GM23338 (cell line): ENCODE data around the gene ANGPTL2. TPM values are rescaled to one million over a fixed set of nuclear protein-coding genes. Genes with fewer than 3 reads are reported as not detected.

Experiments
- ATAC-seq: fragments of 200-7000 bp; cut with Tn5 transposase; 3 replicates; pipeline ENCODE4 v1.9.1; 2020
- DNase-seq: peaks from one replicate; pipeline ENCODE4 v3.0.0-alpha.2; 2015; ENCODE audit warnings: low spot score
- H2AFZ ChIP-seq: fragments of 200-600 bp; sonication (generic); 2 replicates; pipeline ENCODE4 v1.8.0; 2016; ENCODE audit warnings: antibody characterized with exemption, mild to moderate bottlenecking, moderate library complexity
- H3F3A ChIP-seq: fragments of 200-600 bp; sonication (generic); replicated peaks from 2 replicates; pipeline ENCODE4 v1.8.0; 2017; ENCODE audit warnings: antibody characterized with exemption, mixed run types, low read depth
- H3K27ac ChIP-seq: fragments of 200-600 bp; sonication (generic); 2 replicates; pipeline ENCODE4 v1.6.1; 2016; ENCODE audit warnings: low read depth
- H3K27me3 ChIP-seq: fragments of 200-600 bp; sonication (generic); 2 replicates; pipeline ENCODE4 v1.8.0; 2016; ENCODE audit warnings: mild to moderate bottlenecking, mixed run types, moderate library complexity; ENCODE audit not compliant: insufficient read depth
- H3K36me3 ChIP-seq: fragments of 200-600 bp; sonication (generic); 2 replicates; pipeline ENCODE4 v1.8.0; 2016; ENCODE audit warnings: mild to moderate bottlenecking; ENCODE audit not compliant: insufficient read depth
- H3K4me1 ChIP-seq: fragments of 200-600 bp; sonication (generic); 2 replicates; pipeline ENCODE4 v1.8.0; 2016; ENCODE audit warnings: mild to moderate bottlenecking, moderate library complexity; ENCODE audit not compliant: insufficient read depth
- H3K4me2 ChIP-seq: fragments of 200-600 bp; sonication (generic); 2 replicates; pipeline ENCODE4 v1.7.1; 2017; ENCODE audit warnings: mixed run types
- H3K4me3 ChIP-seq: fragments of 200-600 bp; sonication (generic); 2 replicates; pipeline ENCODE4 v1.6.1; 2016; ENCODE audit warnings: mixed run types
- H3K79me2 ChIP-seq: fragments of 200-600 bp; sonication (generic); replicated peaks from 2 replicates; pipeline ENCODE4 v1.8.0; 2017; ENCODE audit warnings: mild to moderate bottlenecking; ENCODE audit not compliant: insufficient read depth
- H3K9me2 ChIP-seq: fragments of 200-600 bp; sonication (generic); 2 replicates; pipeline ENCODE4 v1.8.0; 2017; ENCODE audit not compliant: insufficient read depth
- H4K20me1 ChIP-seq: fragments of 200-600 bp; sonication (generic); replicated peaks from 2 replicates; pipeline ENCODE4 v1.8.0; 2017; ENCODE audit warnings: mild to moderate bottlenecking; ENCODE audit not compliant: insufficient read depth
- H3K27ac Mint-ChIP-seq: 2 replicates; pipeline ENCODE4 v1.8.0; 2020; ENCODE audit warnings: inconsistent platforms, mild to moderate bottlenecking, moderate library complexity, mixed read lengths
- H3K27me3 Mint-ChIP-seq: 3 replicates; pipeline ENCODE4 v1.8.0; 2022; ENCODE audit warnings: low read depth, mild to moderate bottlenecking, moderate library complexity, mixed read lengths, inconsistent platforms; ENCODE audit not compliant: insufficient read depth, poor library complexity
- H3K36me3 Mint-ChIP-seq: 3 replicates; pipeline ENCODE4 v1.8.0; 2021; ENCODE audit warnings: low read depth, mild to moderate bottlenecking, inconsistent platforms, moderate library complexity, mixed read lengths
- H3K4me1 Mint-ChIP-seq: 3 replicates; pipeline ENCODE4 v1.8.0; 2020; ENCODE audit warnings: mild to moderate bottlenecking, inconsistent platforms, mixed read lengths
- H3K4me3 Mint-ChIP-seq: 3 replicates; pipeline ENCODE4 v1.8.0; 2021; ENCODE audit warnings: moderate library complexity, mild to moderate bottlenecking, inconsistent platforms, mixed read lengths
- H3K9me3 Mint-ChIP-seq: 3 replicates; pipeline ENCODE4 v1.8.0; 2020; ENCODE audit warnings: moderate library complexity, mild to moderate bottlenecking, inconsistent platforms, mixed read lengths
- CREB1 ChIP-seq: fragments of 250-450 bp; sonication (Bioruptor Pico); IDR thresholded peaks from 2 replicates; pipeline ENCODE4 v1.5.0; 2020; ENCODE audit warnings: low read depth, mild to moderate bottlenecking, moderate library complexity
- JUNB ChIP-seq: IDR thresholded peaks from one replicate; pipeline ENCODE4 v1.6.1; 2016; ENCODE audit warnings: antibody characterized with exemption; ENCODE audit not compliant: unreplicated experiment
- NANOG ChIP-seq: IDR thresholded peaks from 2 replicates; pipeline ENCODE4 v1.6.1; 2016; ENCODE audit warnings: antibody characterized with exemption, borderline replicate concordance
- POLR2AphosphoS5 ChIP-seq: IDR thresholded peaks from 2 replicates; pipeline ENCODE4 v1.6.1; 2016; ENCODE audit warnings: antibody characterized with exemption, low read depth
- STAT1 ChIP-seq: IDR thresholded peaks from one replicate; pipeline ENCODE4 v1.6.1; 2016; ENCODE audit warnings: antibody characterized with exemption; ENCODE audit not compliant: unreplicated experiment
- ZNF331 ChIP-seq: fragments of 250-450 bp; sonication (Bioruptor Pico); IDR thresholded peaks from 2 replicates; pipeline ENCODE4 v1.5.0; 2020; ENCODE audit warnings: low read depth, mild to moderate bottlenecking, moderate library complexity
- polyA plus RNA-seq: library from polyadenylated mRNA; unstranded; fragments of >200 nt; fragmentation: Nextera tagmentation; extraction: Ambion mirVana; gene quantifications from 2 replicates; pipeline ENCODE4 v1.2.1, GENCODE V29; 2016
- total RNA-seq: library from RNA; depleted of rRNA; stranded (reverse); fragments of >200 nt; shearing (Covaris generic); gene quantifications from 2 replicates; pipeline ENCODE4 v1.2.3, GENCODE V29; 2014
- TF ChIP-seq, protein P1 (sequence below): IDR thresholded peaks from 2 replicates; pipeline ENCODE4 v1.6.1; 2016; ENCODE audit warnings: antibody characterized with exemption
- TF ChIP-seq, protein P2 (sequence below): fragments of 250-450 bp; sonication (Bioruptor Pico); IDR thresholded peaks from 2 replicates; pipeline ENCODE4 v1.5.0; 2020; ENCODE audit warnings: mild to moderate bottlenecking, moderate library complexity
- TF ChIP-seq, protein P3 (sequence below): IDR thresholded peaks from one replicate; pipeline ENCODE4 v1.6.1; 2018; ENCODE audit warnings: antibody characterized with exemption; ENCODE audit not compliant: unreplicated experiment
- TF ChIP-seq, protein P4 (sequence below), 2 experiments: fragments of 200-600 bp in 1 of 2; sonication (generic) in 1 of 2; conservative IDR thresholded peaks; 2 replicates each; pipeline versions ENCODE4 v1.5.1 to v1.6.1; 2016 to 2017; ENCODE audit warnings: antibody characterized with exemption in 2 of 2, low read depth in 2 of 2, mild to moderate bottlenecking in 2 of 2, moderate library complexity in 1 of 2

The ANGPTL2 gene
- total and polyA plus RNA-seq, 2 experiments from 2014 or later: 2.9 to 5.2 TPM

DNA sequence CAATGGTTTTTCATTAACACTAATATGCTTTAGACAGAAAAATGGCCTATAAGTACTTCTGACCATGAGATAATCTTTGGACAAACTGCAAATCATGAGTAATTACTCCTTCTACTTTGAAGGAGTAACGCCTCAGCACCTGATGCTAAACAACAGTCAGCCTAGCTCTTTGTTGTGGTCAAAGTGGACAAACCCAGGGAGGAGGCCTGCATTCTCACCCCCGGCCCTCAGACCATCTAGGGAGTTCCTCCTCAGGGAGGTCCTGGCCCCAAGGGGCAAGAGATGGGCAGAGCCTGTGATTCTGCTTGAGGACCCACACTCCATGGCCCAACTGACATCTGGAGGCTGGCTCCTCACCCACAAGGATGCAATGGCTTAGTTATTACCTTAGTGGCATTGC, 48.2 kb upstream of the ANGPTL2 start:
- Histone ChIP-seq H3K27me3 (no peaks in the 10 kb centered on the region), H3K4me3 (no peak overlapping the region), H3K9me2 (0 out of 2 replicates have a peak, but pooled peaks cover 6% of the 10 kb centered on the region), H3K27ac (no peak overlapping the region), H3K79me2 (no peaks in the 10 kb centered on the region), H4K20me1 (no peaks in the 10 kb centered on the region; the same call in 1 of the 2 replicates), H3K4me2 (no peak overlapping the region), H3K36me3 (no peaks in the 10 kb centered on the region), H2AFZ (no peak overlapping the region), H3K4me1 (no peaks in the 10 kb centered on the region), H3F3A (no peaks in the 10 kb centered on the region)
- H3K4me3 Mint-ChIP-seq: no peak overlapping the region
- H3K27ac Mint-ChIP-seq: no peak overlapping the region
- no peaks in the 10 kb centered on the region for H3K9me3 Mint-ChIP-seq
- DNase-seq: no peak
- peaks cover 4% of the 10 kb centered on the region for H3K27me3 Mint-ChIP-seq
- H3K36me3 Mint-ChIP-seq: no peaks in the 10 kb centered on the region; the same call in 2 of the 3 replicates
- no peak for ATAC-seq
- peaks cover 6% of the 10 kb centered on the region for H3K4me1 Mint-ChIP-seq
- TF ChIP-seq, protein P1, sequence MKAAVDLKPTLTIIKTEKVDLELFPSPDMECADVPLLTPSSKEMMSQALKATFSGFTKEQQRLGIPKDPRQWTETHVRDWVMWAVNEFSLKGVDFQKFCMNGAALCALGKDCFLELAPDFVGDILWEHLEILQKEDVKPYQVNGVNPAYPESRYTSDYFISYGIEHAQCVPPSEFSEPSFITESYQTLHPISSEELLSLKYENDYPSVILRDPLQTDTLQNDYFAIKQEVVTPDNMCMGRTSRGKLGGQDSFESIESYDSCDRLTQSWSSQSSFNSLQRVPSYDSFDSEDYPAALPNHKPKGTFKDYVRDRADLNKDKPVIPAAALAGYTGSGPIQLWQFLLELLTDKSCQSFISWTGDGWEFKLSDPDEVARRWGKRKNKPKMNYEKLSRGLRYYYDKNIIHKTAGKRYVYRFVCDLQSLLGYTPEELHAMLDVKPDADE: no peak
- TF ChIP-seq NANOG: no peak

DNA sequence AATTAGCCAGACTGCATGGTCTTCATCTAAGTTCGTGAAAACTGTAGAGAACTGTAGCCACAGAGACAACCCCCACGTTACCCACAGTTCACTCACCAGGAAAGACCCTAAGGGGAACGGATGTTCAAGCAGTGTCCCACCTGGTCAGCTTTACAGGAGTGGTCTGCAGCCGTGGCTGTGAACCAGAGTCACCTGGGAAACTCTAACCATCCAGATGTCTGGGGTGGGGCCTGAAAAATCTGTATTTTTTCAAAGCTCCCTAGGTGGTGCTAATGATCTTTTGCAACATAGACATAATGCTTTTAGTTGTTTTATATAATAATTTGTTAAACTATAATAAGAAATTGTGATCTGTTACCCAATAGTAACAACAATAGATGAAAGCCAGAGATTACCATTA, 47.7 kb upstream of the ANGPTL2 start:
- ATAC-seq (no peak), DNase-seq (no peak)
- Histone ChIP-seq H4K20me1 (no peaks in the 10 kb centered on the region; the same call in 1 of the 2 replicates), H3K27ac (no peak overlapping the region), H3K9me2 (0 out of 2 replicates have a peak, but pooled peaks cover 6% of the 10 kb centered on the region), H3K79me2 (no peaks in the 10 kb centered on the region), H3K36me3 (no peaks in the 10 kb centered on the region), H3K27me3 (no peaks in the 10 kb centered on the region), H3K4me1 (no peaks in the 10 kb centered on the region), H2AFZ (no peak overlapping the region), H3F3A (no peaks in the 10 kb centered on the region), H3K4me2 (no peak overlapping the region), H3K4me3 (no peak overlapping the region)
- H3K9me3 Mint-ChIP-seq: no peaks in the 10 kb centered on the region
- no peak overlapping the region for H3K4me3 Mint-ChIP-seq
- H3K27me3 Mint-ChIP-seq: peaks cover 4% of the 10 kb centered on the region
- no peak overlapping the region for H3K27ac Mint-ChIP-seq
- H3K36me3 Mint-ChIP-seq: no peaks in the 10 kb centered on the region; the same call in 2 of the 3 replicates
- H3K4me1 Mint-ChIP-seq: peaks cover 11% of the 10 kb centered on the region
- no peak for TF ChIP-seq JUNB
- no peak for TF ChIP-seq ZNF331 (CRISPR knock-in tag)
- TF ChIP-seq, protein P2, sequence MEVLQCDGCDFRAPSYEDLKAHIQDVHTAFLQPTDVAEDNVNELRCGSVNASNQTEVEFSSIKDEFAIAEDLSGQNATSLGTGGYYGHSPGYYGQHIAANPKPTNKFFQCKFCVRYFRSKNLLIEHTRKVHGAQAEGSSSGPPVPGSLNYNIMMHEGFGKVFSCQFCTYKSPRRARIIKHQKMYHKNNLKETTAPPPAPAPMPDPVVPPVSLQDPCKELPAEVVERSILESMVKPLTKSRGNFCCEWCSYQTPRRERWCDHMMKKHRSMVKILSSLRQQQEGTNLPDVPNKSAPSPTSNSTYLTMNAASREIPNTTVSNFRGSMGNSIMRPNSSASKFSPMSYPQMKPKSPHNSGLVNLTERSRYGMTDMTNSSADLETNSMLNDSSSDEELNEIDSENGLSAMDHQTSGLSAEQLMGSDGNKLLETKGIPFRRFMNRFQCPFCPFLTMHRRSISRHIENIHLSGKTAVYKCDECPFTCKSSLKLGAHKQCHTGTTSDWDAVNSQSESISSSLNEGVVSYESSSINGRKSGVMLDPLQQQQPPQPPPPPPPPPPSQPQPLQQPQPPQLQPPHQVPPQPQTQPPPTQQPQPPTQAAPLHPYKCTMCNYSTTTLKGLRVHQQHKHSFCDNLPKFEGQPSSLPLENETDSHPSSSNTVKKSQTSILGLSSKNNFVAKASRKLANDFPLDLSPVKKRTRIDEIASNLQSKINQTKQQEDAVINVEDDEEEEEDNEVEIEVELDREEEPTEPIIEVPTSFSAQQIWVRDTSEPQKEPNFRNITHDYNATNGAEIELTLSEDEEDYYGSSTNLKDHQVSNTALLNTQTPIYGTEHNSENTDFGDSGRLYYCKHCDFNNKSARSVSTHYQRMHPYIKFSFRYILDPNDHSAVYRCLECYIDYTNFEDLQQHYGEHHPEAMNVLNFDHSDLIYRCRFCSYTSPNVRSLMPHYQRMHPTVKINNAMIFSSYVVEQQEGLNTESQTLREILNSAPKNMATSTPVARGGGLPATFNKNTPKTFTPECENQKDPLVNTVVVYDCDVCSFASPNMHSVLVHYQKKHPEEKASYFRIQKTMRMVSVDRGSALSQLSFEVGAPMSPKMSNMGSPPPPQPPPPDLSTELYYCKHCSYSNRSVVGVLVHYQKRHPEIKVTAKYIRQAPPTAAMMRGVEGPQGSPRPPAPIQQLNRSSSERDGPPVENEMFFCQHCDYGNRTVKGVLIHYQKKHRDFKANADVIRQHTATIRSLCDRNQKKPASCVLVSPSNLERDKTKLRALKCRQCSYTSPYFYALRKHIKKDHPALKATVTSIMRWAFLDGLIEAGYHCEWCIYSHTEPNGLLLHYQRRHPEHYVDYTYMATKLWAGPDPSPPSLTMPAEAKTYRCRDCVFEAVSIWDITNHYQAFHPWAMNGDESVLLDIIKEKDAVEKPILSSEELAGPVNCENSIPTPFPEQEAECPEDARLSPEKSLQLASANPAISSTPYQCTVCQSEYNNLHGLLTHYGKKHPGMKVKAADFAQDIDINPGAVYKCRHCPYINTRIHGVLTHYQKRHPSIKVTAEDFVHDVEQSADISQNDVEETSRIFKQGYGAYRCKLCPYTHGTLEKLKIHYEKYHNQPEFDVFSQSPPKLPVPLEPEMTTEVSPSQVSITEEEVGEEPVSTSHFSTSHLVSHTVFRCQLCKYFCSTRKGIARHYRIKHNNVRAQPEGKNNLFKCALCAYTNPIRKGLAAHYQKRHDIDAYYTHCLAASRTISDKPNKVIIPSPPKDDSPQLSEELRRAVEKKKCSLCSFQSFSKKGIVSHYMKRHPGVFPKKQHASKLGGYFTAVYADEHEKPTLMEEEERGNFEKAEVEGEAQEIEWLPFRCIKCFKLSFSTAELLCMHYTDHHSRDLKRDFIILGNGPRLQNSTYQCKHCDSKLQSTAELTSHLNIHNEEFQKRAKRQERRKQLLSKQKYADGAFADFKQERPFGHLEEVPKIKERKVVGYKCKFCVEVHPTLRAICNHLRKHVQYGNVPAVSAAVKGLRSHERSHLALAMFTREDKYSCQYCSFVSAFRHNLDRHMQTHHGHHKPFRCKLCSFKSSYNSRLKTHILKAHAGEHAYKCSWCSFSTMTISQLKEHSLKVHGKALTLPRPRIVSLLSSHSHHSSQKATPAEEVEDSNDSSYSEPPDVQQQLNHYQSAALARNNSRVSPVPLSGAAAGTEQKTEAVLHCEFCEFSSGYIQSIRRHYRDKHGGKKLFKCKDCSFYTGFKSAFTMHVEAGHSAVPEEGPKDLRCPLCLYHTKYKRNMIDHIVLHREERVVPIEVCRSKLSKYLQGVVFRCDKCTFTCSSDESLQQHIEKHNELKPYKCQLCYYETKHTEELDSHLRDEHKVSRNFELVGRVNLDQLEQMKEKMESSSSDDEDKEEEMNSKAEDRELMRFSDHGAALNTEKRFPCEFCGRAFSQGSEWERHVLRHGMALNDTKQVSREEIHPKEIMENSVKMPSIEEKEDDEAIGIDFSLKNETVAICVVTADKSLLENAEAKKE: no peak
- TF ChIP-seq, protein P3, sequence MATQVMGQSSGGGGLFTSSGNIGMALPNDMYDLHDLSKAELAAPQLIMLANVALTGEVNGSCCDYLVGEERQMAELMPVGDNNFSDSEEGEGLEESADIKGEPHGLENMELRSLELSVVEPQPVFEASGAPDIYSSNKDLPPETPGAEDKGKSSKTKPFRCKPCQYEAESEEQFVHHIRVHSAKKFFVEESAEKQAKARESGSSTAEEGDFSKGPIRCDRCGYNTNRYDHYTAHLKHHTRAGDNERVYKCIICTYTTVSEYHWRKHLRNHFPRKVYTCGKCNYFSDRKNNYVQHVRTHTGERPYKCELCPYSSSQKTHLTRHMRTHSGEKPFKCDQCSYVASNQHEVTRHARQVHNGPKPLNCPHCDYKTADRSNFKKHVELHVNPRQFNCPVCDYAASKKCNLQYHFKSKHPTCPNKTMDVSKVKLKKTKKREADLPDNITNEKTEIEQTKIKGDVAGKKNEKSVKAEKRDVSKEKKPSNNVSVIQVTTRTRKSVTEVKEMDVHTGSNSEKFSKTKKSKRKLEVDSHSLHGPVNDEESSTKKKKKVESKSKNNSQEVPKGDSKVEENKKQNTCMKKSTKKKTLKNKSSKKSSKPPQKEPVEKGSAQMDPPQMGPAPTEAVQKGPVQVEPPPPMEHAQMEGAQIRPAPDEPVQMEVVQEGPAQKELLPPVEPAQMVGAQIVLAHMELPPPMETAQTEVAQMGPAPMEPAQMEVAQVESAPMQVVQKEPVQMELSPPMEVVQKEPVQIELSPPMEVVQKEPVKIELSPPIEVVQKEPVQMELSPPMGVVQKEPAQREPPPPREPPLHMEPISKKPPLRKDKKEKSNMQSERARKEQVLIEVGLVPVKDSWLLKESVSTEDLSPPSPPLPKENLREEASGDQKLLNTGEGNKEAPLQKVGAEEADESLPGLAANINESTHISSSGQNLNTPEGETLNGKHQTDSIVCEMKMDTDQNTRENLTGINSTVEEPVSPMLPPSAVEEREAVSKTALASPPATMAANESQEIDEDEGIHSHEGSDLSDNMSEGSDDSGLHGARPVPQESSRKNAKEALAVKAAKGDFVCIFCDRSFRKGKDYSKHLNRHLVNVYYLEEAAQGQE: no peak
- TF ChIP-seq POLR2AphosphoS5: no peak
- TF ChIP-seq CREB1 (CRISPR knock-in tag): no peak
- no peak for TF ChIP-seq STAT1
- TF ChIP-seq, protein P4, sequence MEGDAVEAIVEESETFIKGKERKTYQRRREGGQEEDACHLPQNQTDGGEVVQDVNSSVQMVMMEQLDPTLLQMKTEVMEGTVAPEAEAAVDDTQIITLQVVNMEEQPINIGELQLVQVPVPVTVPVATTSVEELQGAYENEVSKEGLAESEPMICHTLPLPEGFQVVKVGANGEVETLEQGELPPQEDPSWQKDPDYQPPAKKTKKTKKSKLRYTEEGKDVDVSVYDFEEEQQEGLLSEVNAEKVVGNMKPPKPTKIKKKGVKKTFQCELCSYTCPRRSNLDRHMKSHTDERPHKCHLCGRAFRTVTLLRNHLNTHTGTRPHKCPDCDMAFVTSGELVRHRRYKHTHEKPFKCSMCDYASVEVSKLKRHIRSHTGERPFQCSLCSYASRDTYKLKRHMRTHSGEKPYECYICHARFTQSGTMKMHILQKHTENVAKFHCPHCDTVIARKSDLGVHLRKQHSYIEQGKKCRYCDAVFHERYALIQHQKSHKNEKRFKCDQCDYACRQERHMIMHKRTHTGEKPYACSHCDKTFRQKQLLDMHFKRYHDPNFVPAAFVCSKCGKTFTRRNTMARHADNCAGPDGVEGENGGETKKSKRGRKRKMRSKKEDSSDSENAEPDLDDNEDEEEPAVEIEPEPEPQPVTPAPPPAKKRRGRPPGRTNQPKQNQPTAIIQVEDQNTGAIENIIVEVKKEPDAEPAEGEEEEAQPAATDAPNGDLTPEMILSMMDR (conservative IDR thresholded peaks at IDR 0.05; ENCODE audit: low read depth in 2 of 2): no peak
